Measurements from ENCODE around the gene MERTK.

The MERTK gene

DNA sequence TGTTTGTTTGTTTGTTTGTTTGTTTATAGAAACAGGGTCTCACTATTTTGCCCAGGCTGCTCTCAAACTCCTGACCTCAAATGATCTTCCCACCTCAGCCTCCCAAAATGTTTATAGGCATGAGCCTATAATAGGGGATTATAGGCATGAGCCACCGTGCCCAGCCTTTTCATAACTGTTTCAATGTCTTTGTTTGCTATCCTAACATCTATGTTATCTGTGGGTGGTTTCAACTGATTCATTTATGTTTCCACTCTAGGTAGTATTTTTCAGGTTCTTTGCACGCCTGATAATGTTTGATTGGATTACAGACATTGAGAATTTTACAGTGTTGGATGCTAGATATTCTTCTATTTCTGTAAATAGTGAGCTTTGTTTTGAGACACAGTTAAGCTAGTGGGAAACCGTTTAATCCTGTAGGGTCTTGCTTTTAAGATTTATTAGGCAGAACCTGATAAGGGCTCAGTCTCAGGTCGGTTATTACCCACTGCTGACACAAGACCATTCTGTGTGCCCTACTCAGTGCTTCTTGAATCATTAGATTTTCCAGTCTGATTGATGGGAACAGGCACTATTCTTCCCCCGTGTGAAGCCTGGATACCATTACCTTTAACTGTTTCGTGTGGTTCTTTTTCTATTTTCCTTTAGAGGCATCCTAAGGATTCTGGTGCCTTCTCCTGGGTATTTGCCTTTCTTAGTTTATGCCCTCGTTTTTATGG is 80.2 kb downstream of the MERTK start:
- H3K4me3 ChIP-seq (replicated peaks in 1 of 2; ENCODE audit: low read depth in 2 of 2, low read length in 2 of 2) = no peak overlapping the region
- TF ChIP-seq, protein P1, sequence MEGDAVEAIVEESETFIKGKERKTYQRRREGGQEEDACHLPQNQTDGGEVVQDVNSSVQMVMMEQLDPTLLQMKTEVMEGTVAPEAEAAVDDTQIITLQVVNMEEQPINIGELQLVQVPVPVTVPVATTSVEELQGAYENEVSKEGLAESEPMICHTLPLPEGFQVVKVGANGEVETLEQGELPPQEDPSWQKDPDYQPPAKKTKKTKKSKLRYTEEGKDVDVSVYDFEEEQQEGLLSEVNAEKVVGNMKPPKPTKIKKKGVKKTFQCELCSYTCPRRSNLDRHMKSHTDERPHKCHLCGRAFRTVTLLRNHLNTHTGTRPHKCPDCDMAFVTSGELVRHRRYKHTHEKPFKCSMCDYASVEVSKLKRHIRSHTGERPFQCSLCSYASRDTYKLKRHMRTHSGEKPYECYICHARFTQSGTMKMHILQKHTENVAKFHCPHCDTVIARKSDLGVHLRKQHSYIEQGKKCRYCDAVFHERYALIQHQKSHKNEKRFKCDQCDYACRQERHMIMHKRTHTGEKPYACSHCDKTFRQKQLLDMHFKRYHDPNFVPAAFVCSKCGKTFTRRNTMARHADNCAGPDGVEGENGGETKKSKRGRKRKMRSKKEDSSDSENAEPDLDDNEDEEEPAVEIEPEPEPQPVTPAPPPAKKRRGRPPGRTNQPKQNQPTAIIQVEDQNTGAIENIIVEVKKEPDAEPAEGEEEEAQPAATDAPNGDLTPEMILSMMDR (IDR thresholded peaks at IDR 0.05; ENCODE audit: low read depth, low read length) = no peak
- DNase-seq (ENCODE audit: low read depth in 2 of 2) = no peak

GRCh38 chr2:111981666-111982065 is 83.3 kb downstream of the MERTK start:
- DNase-seq (ENCODE audit: low read depth in 2 of 2) = no peak
- TF ChIP-seq, protein P1 (IDR thresholded peaks at IDR 0.05; ENCODE audit: low read depth, low read length) = no peak
- H3K4me3 ChIP-seq (replicated peaks in 1 of 2; ENCODE audit: low read depth in 2 of 2, low read length in 2 of 2) = no peak overlapping the region

DNA sequence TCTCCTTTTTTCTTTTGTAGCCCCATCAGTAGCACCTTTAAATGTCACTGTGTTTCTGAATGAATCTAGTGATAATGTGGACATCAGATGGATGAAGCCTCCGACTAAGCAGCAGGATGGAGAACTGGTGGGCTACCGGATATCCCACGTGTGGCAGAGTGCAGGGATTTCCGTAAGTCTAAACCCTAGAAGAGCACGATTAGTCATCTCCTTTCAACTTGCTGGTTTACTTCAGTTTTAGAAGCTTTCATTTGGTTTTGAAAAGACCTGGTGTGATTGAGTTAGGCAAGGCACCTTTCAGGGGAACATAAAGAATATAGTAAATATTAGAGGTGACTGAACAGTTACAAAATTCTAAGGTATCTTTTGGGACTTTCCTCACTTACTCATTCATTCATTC is 84.4 kb downstream of the MERTK start:
- TF ChIP-seq, protein P1 (IDR thresholded peaks at IDR 0.05; ENCODE audit: low read depth, low read length) = no peak
- H3K4me3 ChIP-seq (replicated peaks in 1 of 2; ENCODE audit: low read depth in 2 of 2, low read length in 2 of 2) = no peak overlapping the region
- DNase-seq (ENCODE audit: low read depth in 2 of 2) = no peak

DNA sequence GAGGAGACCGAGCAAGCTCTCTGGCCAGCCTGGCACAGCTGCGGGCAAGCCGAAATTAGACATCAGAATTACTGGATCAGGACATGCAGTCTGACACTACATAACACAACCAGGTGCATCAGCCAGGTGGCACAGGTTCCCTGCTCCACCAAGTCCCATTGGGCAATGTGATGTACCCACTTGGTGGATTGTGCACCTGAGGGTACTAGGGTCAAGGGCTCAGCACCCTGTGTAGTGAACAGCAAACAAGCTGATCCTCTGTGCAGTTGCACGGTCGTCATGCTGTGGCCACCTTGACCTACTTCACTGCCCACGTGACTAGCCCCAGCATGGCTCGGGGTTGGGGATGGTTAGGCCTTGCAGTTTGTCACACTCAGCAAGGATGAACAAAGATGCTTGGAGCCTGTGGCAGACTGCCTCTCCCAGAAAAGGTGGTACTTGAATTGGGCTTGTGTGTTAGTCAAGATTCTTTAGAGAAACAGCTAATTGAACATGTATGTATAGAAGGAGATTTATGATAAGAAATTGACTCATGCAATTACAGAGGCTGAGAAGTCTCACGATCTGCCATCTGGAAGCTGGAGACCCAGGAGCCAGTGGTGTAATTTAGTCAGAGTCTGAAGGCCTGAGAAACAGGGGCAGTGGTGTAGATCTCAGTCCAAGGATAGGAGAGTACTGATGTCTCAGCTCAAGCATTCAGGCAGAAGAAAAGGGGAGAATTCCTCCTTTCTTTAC is 85.2 kb downstream of the MERTK start:
- no peak overlapping the region for H3K4me3 ChIP-seq (replicated peaks in 1 of 2; ENCODE audit: low read depth in 2 of 2, low read length in 2 of 2)
- DNase-seq (ENCODE audit: low read depth in 2 of 2) = no peak
- TF ChIP-seq, protein P1 (IDR thresholded peaks at IDR 0.05; ENCODE audit: low read depth, low read length) = no peak

DNA sequence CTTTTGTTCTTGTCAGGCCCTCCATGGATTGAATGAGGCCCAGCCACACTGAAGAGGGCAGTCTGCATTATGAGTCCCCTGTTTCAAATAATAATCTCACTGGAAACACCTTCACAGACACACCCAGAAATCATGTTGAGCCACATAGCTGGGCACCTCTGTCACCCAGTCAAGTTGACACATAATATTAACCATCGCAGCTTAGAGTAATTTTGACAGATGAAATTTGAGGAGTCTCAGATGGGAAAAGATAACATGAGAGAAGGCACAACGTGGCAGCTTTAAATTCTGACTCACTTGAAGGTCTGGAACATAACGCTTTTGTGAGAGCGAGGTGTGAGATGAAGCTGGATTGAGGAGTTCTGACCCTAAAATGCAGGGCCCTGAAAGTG is 85.8 kb downstream of the MERTK start:
- TF ChIP-seq, protein P1 (IDR thresholded peaks at IDR 0.05; ENCODE audit: low read depth, low read length) = no peak
- H3K4me3 ChIP-seq (replicated peaks in 1 of 2; ENCODE audit: low read depth in 2 of 2, low read length in 2 of 2) = no peak overlapping the region
- DNase-seq (ENCODE audit: low read depth in 2 of 2) = no peak

DNA sequence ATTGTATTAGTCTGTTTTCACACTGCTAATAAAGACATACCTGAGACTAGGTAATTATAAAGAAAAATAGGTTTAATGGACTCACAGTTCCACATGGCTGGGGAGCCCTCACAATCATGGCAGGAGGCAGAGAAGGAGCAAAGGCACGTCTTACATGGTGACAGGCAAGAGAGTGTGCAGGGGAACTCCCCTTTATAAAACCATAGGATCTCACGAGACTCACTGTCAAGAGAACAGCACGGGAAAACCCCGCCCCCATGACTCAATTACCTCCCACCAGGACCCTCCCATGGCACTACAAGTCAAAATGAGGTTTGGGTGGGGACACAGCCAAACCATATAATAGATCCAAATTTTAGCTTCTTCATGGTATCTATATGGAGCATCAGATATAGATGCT is 87.1 kb downstream of the MERTK start:
- H3K4me3 ChIP-seq (replicated peaks in 1 of 2; ENCODE audit: low read depth in 2 of 2, low read length in 2 of 2) = no peak overlapping the region
- TF ChIP-seq, protein P1 (IDR thresholded peaks at IDR 0.05; ENCODE audit: low read depth, low read length) = no peak
- no peak for DNase-seq (ENCODE audit: low read depth in 2 of 2)
